Transverse colon (tissue), 4 donors: Measurements from ENCODE around the gene RAPGEF1. TPM values are rescaled to one million over a fixed set of nuclear protein-coding genes. Genes with fewer than 3 reads are reported as not detected.

Experiments
- DNase-seq: peaks from one replicate; pipeline ENCODE4 v3.0.0-alpha.2; 2019
- H3K27ac ChIP-seq, 4 donors: fragments of 200-600 bp; sonication (generic); 2 replicates each; pipeline ENCODE4 v1.5.1; 2016 to 2018; ENCODE audit warnings: inconsistent platforms in 4 of 4
- H3K27me3 ChIP-seq: fragments of 200-600 bp; sonication (generic); 2 replicates; pipeline ENCODE4 v1.5.1; 2017; ENCODE audit warnings: inconsistent platforms
- H3K36me3 ChIP-seq, 4 donors: fragments of 200-600 bp; sonication (generic); 2 replicates each; pipeline ENCODE4 v1.5.1; 2017 to 2019; ENCODE audit warnings: inconsistent platforms in 4 of 4
- H3K4me1 ChIP-seq, 4 donors: fragments of 200-600 bp; sonication (generic); 2 replicates each; pipeline ENCODE4 v1.5.1; 2017 to 2020; ENCODE audit warnings: inconsistent platforms in 4 of 4
- H3K4me3 ChIP-seq, 4 donors: fragments of 200-600 bp; sonication (generic); 1 replicate in 1 of 4; 2 replicates in 3 of 4; pipeline versions ENCODE4 v1.5.1 to v1.6.1; 2017 to 2019; ENCODE audit warnings: inconsistent platforms in 4 of 4
- H3K9me3 ChIP-seq, 2 donors: fragments of 200-600 bp; sonication (generic); 2 replicates each; pipeline ENCODE4 v1.5.1; 2017 to 2019; ENCODE audit warnings: inconsistent platforms in 2 of 2
- EP300 ChIP-seq: sonication (generic); formaldehyde crosslinking; IDR thresholded peaks from one replicate; pipeline ENCODE4 v1.6.1; 2017; ENCODE audit warnings: antibody characterized with exemption, low read depth
- POLR2A ChIP-seq: fragments of 450-650 bp; IDR thresholded peaks from one replicate; pipeline ENCODE4 v1.6.1; 2016; ENCODE audit warnings: antibody characterized with exemption, mild to moderate bottlenecking, moderate library complexity
- POLR2AphosphoS5 ChIP-seq, 3 donors: sonication (generic); formaldehyde crosslinking; IDR thresholded peaks; one replicate each; pipeline ENCODE4 v1.6.1; 2016; ENCODE audit warnings: antibody characterized with exemption in 3 of 3
- WGBS, 2 donors: methylation state at CpG; one replicate each; pipeline ENCODE4 v1.1.5; 2018; ENCODE audit warnings: low coverage in 1 of 2; 5-methylcytosine and 5-hydroxymethylcytosine counted together
- in situ Hi-C, 4 donors: fragments of 200-750 bp; cut with MboI; loops; one replicate each; pipeline versions ENCODE4 v1.15.0 to v1.15.1; 2017; ENCODE audit warnings: low sequenced_read_pairs in 3 of 4, low pct_ligation_motif_present in 1 of 4, low pct_unique_long_range_greater_than_20kb in 1 of 4
- intact Hi-C: fragments of 100-400 bp; cut with DNase I; formaldehyde crosslinking; loops from one replicate; pipeline ENCODE4 v1.15.1; 2023; ENCODE audit warnings: low total_unique reads
- total RNA-seq, 4 donors: library from RNA; depleted of rRNA; stranded (reverse); fragments of >200 nt; gene quantifications; one replicate each; pipeline ENCODE4 v1.1.0, GENCODE V29; 2016
- TF ChIP-seq, protein P1 (sequence below), 5 experiments: fragments of 200-600 bp in 3 of 5; fragments of 450-650 bp in 2 of 5; sonication (generic) in 3 of 5; IDR thresholded peaks; 1 replicate in 2 of 5; 2 replicates in 3 of 5; pipeline ENCODE4 v1.5.1; 2016 to 2017; ENCODE audit warnings: antibody characterized with exemption in 5 of 5, inconsistent platforms in 3 of 5, mild to moderate bottlenecking in 2 of 5, moderate library complexity in 1 of 5

RAPGEF1 gene
- total RNA-seq, 4 donors from 2014 or later: 49.8 to 86.0 (median 55.1) TPM

DNA sequence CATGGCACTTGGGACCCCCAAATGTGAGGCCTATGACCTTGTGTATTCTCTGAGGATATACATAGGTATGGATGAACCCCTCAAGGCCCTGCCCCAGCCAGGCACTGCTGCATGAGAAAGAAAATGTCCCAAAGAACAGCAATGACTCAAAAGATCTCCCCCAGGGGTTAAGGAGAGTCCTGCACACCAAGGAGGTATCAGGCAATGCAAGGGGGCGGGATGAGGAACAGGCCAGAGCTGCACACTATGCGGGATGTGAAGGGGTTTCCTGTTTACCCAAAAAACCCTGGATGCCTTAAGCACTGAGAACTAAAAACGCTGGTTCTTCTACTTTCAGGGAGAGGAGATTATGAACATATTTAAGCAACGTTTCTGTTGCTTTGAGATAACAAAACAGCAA, 3.4 kb downstream of the RAPGEF1 start:
- no peaks in the 10 kb centered on the region for H3K36me3 ChIP-seq
- TF ChIP-seq POLR2AphosphoS5 (IDR thresholded peaks at IDR 0.05) (no peak), POLR2A (no peak), EP300 (no peak)
- TF ChIP-seq, protein P1, sequence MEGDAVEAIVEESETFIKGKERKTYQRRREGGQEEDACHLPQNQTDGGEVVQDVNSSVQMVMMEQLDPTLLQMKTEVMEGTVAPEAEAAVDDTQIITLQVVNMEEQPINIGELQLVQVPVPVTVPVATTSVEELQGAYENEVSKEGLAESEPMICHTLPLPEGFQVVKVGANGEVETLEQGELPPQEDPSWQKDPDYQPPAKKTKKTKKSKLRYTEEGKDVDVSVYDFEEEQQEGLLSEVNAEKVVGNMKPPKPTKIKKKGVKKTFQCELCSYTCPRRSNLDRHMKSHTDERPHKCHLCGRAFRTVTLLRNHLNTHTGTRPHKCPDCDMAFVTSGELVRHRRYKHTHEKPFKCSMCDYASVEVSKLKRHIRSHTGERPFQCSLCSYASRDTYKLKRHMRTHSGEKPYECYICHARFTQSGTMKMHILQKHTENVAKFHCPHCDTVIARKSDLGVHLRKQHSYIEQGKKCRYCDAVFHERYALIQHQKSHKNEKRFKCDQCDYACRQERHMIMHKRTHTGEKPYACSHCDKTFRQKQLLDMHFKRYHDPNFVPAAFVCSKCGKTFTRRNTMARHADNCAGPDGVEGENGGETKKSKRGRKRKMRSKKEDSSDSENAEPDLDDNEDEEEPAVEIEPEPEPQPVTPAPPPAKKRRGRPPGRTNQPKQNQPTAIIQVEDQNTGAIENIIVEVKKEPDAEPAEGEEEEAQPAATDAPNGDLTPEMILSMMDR (IDR thresholded peaks at IDR 0.05): no peak
- no peaks in the 10 kb centered on the region for H3K9me3 ChIP-seq
- intact Hi-C loops: loop anchor here (5.0 kb wide), 1 partner anchor 89 kb away; no protein-coding TSS in a partner anchor
- DNase-seq: no peak
- peaks cover 47 to 81% (median 66%) of the 10 kb centered on the region in 4 donors for H3K4me1 ChIP-seq
- peak overlapping the region; percentile 79 to 85 (median 81) for H3K27ac ChIP-seq
- no peaks in the 10 kb centered on the region for H3K27me3 ChIP-seq
- H3K4me3 ChIP-seq: no peak overlapping the region
- WGBS, 2 donors: 45 to 65% methylated on average over 4 of the region's 4 CpGs
- in situ Hi-C loops: loop anchor here (25.0 kb wide), 3 partner anchors 249 to 374 kb away; partner anchors contain the start of gene PRRC2B (in 1 of the 4)

- Histone ChIP-seq H3K4me1 (peaks cover 49 to 90% (median 69%) of the 10 kb centered on the region in 4 donors), H3K27me3 (no peaks in the 10 kb centered on the region), H3K36me3 (no peaks in the 10 kb centered on the region), H3K27ac (peak overlapping the region; percentile 79 to 85 (median 81)), H3K9me3 (no peaks in the 10 kb centered on the region), H3K4me3 (no peak overlapping the region)
- in situ Hi-C loops (loop anchor here (25.0 kb wide), 3 partner anchors 248 to 373 kb away; partner anchors contain the start of gene PRRC2B (in 1 of the 4)), intact Hi-C loops (loop anchor here (5.0 kb wide), 1 partner anchor 88 kb away; no protein-coding TSS in a partner anchor)
- peak; percentile 72 for DNase-seq
- WGBS, 2 donors: 40 to 70% methylated on average over 5 to 15 of the region's 15 CpGs
- TF ChIP-seq, protein P1 (IDR thresholded peaks at IDR 0.05): no peak
- peak in 2 of 3 donors; percentile 32 to 39 for TF ChIP-seq POLR2AphosphoS5 (IDR thresholded peaks at IDR 0.05)
Measured at GRCh38 chr9:131735238-131736128, 4.4 kb downstream of the RAPGEF1 start.

- Histone ChIP-seq H3K36me3 (no peaks in the 10 kb centered on the region), H3K4me1 (peaks cover 49 to 88% (median 69%) of the 10 kb centered on the region in 4 donors), H3K27me3 (no peaks in the 10 kb centered on the region), H3K9me3 (no peaks in the 10 kb centered on the region), H3K4me3 (no peak overlapping the region), H3K27ac (peak overlapping the region; percentile 79 to 85 (median 81))
- WGBS, 2 donors: 67 to 81% methylated on average over 3 to 8 of the region's 8 CpGs
- TF ChIP-seq EP300 (no peak), POLR2AphosphoS5 (IDR thresholded peaks at IDR 0.05) (no peak)
- TF ChIP-seq, protein P1 (IDR thresholded peaks at IDR 0.05): no peak
- in situ Hi-C loops (loop anchor here (25.0 kb wide), 3 partner anchors 247 to 372 kb away; partner anchors contain the start of gene PRRC2B (in 1 of the 4)), intact Hi-C loops (loop anchor here (5.0 kb wide), 1 partner anchor 87 kb away; no protein-coding TSS in a partner anchor)
- no peak for DNase-seq
Measured at GRCh38 chr9:131734781-131735180, 5.1 kb downstream of the RAPGEF1 start.

- no peaks in the 10 kb centered on the region for H3K27me3 ChIP-seq
- in situ Hi-C loops: loop anchor here (25.0 kb wide), 3 partner anchors 247 to 372 kb away; partner anchors contain the start of gene PRRC2B (in 1 of the 4)
- no peak overlapping the region for H3K4me3 ChIP-seq
- peak; percentile 89 for DNase-seq
- H3K36me3 ChIP-seq: no peaks in the 10 kb centered on the region
- peaks cover 49 to 94% (median 75%) of the 10 kb centered on the region in 4 donors for H3K4me1 ChIP-seq
- no peak for TF ChIP-seq POLR2A
- peak in 2 of 3 donors; percentile 21 to 63 for TF ChIP-seq POLR2AphosphoS5 (IDR thresholded peaks at IDR 0.05)
- intact Hi-C loops: no loop called here
- H3K27ac ChIP-seq: peak overlapping the region; percentile 79 to 85 (median 81)
- 15 to 17% methylated on average over 6 of the region's 6 CpGs for WGBS, 2 donors
- H3K9me3 ChIP-seq: no peaks in the 10 kb centered on the region
Measured at GRCh38 chr9:131734165-131734610, 5.7 kb downstream of the RAPGEF1 start.
